Measurements from ENCODE around the gene DNM1L.

- no peak for TF ChIP-seq CTCF (conservative IDR thresholded peaks at IDR 0.05; ENCODE audit: low read depth, low read length)
- TF ChIP-seq MAZ (IDR thresholded peaks at IDR 0.05; ENCODE audit: borderline replicate concordance, low read depth, low read length), result no peak
- TF ChIP-seq POLR2A (IDR thresholded peaks at IDR 0.05; ENCODE audit: low read depth, low read length), result no peak
Measured at GRCh38 chr12:32756476-32757066, 77.5 kb downstream of the DNM1L start.
